HG03066 (cell line): Measurements from ENCODE around the gene AMBRA1.

ENCODE experiments used
- ATAC-seq: cut with Tn5 transposase; IDR thresholded peaks from one replicate; pipeline ENCODE4 v1.9.1; 2021; ENCODE audit warnings: low read depth; ENCODE audit not compliant: unreplicated experiment

The AMBRA1 gene

DNA sequence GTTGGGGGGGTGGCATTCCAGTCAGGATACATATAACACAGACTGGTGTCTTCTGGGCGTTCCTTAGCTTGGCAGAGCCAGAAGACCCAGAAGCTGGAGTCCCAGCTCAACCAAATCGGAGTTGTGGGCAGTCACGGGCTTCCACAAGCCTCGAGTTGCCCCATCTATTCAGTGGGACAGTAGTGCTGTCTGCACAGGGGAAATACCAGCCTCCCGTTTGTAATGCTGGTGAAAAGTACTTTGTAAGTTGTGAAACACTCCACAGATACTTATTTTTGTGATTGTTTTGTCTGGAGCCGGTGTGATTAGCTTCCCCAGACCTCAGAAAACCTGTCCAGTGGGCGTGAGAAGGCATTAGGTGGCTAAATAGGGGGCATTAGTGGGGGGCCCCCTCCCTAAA is 232.9 kb downstream of the AMBRA1 start:
- ATAC-seq: no peak

DNA sequence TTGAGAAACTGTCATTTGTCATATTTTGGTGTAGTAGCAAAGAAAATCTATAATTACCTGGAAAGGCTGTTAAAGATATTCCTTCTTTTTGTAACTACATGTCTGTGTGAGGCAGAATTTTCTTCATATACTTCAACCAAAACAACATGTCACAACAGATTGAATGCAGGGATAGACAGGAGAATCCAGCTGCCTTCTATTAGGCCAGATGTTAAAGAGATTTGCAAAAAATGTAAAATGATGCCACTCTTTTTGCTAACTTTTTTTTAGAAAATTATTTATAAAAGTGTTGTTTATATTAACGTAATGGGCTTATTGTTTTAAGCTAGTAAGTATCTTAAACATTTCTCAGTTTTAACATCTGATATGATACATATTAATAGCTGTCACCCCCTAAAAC is 233.9 kb downstream of the AMBRA1 start:
- no peak for ATAC-seq

DNA sequence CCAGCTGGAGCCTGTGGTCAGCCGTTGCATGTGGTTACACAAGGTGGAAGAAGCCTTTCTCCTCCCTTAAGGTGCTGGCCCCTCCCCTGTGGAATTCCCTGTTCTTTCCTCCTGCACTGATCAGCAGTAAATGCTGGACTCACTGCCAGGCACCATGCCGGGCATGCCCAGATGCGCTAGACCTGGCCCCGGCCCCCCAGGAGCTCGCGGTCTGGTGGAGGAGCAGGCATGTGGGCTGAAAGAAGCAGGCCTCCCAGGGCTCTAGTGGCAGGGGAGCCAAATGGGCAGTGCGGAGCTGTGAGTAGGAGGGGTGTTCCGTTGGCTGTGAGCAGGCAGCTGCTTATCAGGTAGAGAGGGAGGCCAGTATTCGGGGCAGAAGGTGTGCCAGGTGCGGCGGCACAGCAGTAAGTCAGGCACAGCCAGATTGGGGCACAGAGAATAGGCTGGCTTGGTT is 236.3 kb downstream of the AMBRA1 start:
- ATAC-seq: no peak

DNA sequence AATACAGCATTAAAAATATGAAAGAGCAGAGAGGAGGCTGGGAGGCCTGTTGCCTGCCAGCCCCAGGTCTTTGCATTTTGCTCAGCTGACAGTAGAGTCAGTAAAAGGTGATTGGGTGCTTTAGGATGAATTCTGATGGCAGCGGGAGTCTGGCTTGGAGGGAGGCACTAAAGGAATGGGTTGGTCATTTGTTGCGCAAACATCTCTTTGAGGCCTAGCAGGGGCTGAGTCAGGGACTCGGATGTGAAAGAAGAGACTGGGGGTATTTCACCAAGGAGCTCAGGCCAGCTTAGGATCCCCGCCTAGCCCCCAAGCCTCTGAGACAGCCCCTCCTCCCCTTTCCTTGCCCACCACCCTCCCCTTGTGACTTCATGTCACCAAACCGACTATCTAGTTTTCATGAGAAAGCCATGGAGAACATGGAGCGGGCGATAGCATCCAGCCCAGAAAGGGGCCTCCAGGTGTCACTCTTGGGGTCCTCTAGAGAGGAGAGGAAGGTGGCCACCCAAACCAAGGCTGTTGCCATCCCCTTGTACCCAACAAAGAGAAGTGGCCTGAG is 236.8 kb downstream of the AMBRA1 start:
- ATAC-seq: no peak

DNA sequence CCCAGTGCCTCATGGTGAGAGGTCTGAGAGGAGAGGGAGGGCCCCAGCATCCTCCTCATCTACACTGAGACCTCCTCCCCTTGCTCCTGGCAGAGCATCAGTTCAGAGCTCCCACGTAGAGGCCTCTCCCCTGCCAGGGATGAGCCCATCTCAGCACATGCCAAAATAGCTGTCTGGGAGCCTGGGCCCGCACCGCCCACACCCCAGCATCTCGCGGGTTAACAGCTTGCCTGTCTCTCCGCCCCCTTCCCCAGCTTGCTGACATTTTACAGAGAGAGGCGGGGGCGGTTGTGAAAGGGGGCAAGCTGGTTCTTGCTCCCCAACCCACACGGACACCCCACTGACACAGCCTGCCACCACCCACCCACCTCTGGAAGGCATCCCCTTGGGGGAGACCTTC is 240.1 kb downstream of the AMBRA1 start:
- no peak for ATAC-seq

DNA sequence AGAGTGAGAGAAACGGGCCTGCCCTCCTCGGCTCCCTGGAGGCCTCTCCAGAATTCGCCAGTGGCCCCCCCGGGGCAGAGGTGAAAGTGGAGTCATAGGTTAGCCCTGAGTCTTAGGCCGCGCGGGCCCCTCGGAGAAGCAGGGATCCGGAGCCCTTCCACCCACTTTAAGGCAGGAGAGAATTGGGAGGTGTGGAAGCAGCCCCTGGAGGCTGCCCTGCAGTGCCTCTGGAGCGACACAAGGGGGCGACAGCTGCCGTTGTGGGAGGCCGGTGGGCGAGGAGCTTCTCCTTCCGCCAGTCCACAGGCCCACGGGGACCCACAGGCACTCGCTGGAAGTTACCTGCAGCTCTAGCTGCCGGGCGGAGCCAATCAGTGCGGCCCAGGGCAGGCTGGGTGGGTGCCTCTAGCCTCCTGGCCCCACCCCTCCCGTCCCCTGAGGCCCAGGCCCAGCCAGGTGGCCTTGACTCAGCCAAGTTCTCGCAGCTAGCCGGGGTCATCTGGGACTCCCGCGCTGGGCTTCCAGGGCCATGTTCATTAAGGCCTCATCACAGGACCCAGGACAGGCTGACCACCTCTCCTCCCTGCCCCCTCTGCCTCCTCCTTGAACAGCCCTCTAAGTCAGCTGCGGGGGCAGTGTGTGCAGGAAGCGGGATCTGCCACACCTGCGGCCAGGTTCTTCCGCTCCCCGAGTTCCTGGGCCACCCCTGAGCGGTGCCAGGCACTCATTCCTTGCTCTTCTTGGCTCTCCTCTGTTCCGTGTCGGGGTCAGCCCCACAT is 241.6 kb downstream of the AMBRA1 start:
- ATAC-seq: no peak

DNA sequence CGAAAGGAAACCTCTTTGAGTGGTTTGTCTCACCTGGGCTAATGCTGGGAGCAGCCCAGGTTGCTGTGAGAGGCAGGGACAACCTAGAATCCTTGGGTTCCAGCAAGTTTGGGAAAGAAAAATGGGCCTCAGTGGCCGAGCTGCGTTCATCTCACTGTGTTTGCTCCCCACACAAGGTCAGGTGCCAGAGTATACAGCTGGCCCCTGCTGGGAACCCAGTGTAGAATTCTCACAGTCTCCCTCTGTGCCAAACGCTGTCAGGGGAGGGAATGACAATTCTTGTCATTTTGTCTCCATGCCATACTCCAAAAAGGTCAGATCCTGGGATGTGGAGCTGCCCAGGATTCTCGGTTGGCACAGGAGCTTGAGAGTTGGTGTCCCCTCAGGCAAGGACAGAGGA is 242.2 kb downstream of the AMBRA1 start:
- no peak for ATAC-seq

DNA sequence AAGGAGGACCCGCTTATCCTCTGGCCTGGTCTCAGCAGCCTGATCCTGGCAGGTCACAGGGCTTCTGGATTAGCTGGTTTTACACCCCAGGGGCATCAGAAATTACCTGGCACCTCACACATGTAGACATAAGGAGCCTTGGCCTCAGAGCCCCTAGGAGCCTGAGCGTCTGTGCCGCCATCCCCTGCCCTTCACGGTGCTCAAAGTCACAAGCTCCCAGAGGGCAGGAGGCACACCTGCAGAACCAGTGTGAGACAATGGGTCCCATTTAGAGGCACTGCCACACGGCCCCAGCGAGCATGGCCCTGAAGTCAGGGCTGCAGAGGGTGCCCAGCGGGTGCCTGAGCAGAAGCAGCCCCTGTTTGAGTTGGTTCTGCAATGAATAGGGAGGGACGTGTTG is 242.7 kb downstream of the AMBRA1 start:
- no peak for ATAC-seq

DNA sequence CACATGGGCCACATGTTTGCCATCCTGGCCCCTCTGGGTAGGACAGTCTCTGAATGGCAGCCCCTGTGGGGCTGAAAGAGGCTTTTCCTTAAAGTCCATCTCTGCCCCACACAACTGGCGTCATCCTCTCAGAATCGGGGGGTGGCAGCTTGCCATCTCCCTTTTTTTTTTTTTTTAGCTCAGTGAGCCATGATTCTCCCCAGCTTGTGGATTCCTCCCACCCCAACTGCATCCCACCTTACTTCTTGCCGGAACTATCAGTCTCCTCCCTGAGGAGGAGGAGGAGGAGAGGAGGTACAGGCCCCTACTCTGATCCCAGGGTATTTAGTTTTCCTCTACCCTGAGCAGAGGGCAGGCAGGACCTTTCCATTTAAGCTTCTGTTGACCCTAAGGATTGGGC is 243.1 kb downstream of the AMBRA1 start:
- no peak for ATAC-seq

DNA sequence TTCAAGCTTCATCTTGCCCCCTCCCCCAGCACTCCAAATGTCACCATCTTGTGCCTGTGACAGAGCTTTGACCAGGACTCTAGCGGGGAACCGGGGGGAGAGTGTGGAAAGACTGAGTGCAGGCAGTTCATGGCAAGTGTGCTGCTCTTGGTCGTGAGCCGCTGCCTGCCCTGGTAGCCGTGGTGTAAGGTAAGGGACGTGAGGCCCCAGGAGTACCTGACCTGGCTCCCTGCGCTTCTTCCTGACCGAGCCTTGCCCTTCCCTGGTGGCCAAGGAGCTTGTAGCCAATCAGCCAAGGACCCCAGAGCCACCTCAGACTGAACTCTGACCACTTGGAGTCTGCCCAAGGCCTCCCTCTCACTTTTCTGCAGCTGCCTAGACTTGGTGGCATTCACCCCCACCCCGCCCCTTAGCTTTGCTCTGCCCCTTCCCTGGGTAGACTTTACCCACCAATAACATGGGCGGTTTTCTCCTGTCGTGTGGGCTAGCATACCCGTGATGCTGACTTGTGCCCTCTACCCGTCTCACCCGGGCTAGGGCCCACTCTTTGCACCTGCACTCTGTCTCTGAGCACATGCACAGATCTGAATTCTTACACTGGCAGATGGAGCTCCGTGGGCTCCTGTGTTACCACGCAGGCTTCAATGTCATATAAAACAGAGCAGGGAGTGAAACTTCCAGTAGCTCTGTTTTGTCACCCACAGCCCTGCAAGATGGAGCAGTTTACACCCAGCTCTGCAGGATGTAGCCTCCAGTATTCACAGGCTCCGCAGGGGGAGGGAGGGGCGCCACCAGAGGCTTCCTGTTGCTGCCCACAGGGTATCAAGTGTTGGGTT is 245.0 kb downstream of the AMBRA1 start:
- no peak for ATAC-seq

DNA sequence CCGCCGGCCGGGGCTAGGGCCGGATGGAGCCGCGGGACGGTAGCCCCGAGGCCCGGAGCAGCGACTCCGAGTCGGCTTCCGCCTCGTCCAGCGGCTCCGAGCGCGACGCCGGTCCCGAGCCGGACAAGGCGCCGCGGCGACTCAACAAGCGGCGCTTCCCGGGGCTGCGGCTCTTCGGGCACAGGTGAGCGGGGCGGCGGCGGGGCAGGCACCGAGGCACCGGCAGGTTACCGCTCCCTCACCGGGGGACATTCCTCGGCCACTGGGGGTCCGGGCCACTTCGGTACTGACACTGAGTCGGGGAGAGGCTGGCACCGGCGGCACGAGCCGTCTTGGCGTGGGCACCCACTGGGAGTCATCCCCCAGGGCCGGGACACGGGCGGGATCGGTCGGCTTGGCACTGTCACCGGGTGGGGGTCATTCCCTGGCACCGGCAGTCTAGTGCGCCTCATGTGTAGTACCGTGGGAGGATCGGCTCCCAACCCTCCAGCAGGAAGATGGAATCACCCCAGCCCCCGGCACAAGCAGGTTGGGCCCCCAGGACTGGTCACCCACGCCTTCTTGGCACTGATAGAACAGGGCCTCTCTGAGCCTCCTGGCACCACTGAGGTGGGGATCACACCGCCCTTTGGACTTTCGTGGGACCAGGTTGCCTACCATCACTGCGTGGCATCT is 246.0 kb downstream of the AMBRA1 start:
- ATAC-seq: no peak

DNA sequence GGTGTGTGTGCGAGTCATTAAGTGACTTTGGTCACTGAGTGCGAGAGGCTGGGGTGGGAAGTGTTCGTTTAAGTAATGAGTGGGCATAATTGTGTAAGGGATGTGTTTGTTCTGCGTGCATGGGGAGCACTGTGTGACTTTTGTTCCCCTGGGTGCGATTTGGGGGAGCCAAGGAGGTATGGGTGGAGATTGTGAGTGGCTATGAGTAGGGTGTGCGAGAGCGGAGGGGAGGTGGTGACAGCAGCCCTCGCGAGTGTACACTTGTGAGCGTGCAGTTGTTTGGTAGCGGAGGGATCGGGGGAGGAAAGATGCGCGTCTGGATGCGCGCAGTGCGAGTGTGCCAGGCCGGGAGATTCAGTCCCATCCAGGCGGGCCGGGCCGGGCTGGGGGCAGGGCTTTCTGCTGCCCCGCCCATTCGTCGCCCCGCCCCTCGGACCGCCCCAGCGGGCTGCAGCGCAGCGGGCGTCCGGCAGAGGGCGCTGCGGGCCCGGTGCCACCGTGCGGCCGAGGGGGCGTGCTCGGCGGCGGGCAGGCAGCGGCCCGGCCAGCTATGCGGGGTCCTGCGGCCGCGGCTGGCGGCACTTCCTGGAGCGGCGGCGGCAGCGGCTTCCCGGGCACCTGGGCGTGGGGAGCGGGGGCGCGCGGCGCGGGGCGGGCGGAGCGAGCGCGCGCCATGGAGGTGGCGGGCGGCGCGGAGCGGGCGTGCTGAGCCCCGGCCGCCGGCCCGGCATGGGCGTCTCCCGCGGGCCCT is 246.8 kb downstream of the AMBRA1 start, which contains the start of gene DGKZ:
DGKZ (plus strand) TSS at position 578 of the 751 bp plus-strand sequence. CDS start 197 bp downstream, outside the sequence.
- peak; percentile 58 for ATAC-seq
